ENCODE data around the gene GEMIN8.

DNA sequence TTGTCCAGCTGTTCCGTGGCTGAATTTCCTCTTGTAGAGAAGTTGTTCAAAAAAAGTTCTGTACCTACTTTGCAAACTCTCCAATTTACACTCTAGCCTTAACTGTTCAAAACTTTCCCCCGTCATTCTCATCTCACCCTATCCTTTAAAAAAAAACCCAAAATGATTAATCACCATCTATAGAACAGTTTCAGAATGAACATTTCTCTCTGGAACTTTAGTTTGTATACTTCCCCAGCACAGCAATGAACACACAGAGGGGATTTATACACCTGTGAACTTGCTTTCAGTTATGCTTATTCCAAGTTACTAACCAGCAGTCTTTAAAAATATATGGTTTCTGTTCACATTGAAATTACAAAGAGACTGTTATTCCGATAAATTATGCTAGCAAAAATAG is 1.2 kb downstream of the GEMIN8 start:
- TF ChIP-seq, protein P1, sequence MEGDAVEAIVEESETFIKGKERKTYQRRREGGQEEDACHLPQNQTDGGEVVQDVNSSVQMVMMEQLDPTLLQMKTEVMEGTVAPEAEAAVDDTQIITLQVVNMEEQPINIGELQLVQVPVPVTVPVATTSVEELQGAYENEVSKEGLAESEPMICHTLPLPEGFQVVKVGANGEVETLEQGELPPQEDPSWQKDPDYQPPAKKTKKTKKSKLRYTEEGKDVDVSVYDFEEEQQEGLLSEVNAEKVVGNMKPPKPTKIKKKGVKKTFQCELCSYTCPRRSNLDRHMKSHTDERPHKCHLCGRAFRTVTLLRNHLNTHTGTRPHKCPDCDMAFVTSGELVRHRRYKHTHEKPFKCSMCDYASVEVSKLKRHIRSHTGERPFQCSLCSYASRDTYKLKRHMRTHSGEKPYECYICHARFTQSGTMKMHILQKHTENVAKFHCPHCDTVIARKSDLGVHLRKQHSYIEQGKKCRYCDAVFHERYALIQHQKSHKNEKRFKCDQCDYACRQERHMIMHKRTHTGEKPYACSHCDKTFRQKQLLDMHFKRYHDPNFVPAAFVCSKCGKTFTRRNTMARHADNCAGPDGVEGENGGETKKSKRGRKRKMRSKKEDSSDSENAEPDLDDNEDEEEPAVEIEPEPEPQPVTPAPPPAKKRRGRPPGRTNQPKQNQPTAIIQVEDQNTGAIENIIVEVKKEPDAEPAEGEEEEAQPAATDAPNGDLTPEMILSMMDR (IDR thresholded peaks at IDR 0.05; ENCODE audit: poor library complexity) = no peak
- TF ChIP-seq EZH2 (IDR thresholded peaks at IDR 0.05; ENCODE audit: borderline replicate concordance) = no peak
- TF ChIP-seq EZH2phosphoT487 (IDR thresholded peaks at IDR 0.05; ENCODE audit: low read depth, severe bottlenecking, unreplicated experiment) = no peak

All from hepatocyte (in vitro differentiated cells).